Fibroblast of mammary gland (primary cell): ENCODE results near the gene ARL6IP4.

Experiments
- DNase-seq: peaks from one replicate; pipeline ENCODE4 v3.0.0-alpha.2; 2010; ENCODE audit warnings: low read depth
- H3K4me3 ChIP-seq: 2 replicates; pipeline ENCODE4 v1.5.1; 2011; ENCODE audit warnings: low read depth, mild to moderate bottlenecking, low read length, moderate library complexity; ENCODE audit not compliant: control insufficient read depth
- TF ChIP-seq, protein P1 (sequence below): conservative IDR thresholded peaks from 2 replicates; pipeline ENCODE4 v1.5.1; 2011; ENCODE audit warnings: low read depth, low read length, inconsistent platforms; ENCODE audit not compliant: control insufficient read depth, insufficient read depth

ARL6IP4 gene

DNA sequence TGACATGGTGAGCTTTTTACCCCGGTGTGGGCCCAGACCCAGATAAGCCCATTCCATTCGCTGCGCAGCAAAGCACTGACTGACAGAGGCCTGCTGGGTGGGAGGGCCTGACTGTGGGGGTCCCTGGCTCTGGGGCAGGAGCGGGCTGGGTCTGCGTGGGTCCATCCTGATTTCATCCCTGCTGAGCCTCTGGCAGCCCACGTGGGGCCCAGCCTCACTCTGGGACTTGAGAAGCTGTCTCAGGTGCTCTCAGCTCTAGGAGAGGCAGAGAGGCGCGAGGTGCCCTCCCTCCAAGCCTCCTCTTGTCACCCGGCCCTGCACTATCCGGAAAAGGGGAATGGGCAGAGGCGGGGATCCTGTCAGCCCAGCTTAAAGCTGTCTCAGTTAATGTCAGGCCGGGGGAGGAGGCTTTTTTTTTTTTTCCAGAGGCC lies 15.1 kb upstream of the ARL6IP4 start:
- TF ChIP-seq, protein P1, sequence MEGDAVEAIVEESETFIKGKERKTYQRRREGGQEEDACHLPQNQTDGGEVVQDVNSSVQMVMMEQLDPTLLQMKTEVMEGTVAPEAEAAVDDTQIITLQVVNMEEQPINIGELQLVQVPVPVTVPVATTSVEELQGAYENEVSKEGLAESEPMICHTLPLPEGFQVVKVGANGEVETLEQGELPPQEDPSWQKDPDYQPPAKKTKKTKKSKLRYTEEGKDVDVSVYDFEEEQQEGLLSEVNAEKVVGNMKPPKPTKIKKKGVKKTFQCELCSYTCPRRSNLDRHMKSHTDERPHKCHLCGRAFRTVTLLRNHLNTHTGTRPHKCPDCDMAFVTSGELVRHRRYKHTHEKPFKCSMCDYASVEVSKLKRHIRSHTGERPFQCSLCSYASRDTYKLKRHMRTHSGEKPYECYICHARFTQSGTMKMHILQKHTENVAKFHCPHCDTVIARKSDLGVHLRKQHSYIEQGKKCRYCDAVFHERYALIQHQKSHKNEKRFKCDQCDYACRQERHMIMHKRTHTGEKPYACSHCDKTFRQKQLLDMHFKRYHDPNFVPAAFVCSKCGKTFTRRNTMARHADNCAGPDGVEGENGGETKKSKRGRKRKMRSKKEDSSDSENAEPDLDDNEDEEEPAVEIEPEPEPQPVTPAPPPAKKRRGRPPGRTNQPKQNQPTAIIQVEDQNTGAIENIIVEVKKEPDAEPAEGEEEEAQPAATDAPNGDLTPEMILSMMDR = no peak
- H3K4me3 ChIP-seq = peak overlapping the region; percentile 79
- DNase-seq = no peak

DNA sequence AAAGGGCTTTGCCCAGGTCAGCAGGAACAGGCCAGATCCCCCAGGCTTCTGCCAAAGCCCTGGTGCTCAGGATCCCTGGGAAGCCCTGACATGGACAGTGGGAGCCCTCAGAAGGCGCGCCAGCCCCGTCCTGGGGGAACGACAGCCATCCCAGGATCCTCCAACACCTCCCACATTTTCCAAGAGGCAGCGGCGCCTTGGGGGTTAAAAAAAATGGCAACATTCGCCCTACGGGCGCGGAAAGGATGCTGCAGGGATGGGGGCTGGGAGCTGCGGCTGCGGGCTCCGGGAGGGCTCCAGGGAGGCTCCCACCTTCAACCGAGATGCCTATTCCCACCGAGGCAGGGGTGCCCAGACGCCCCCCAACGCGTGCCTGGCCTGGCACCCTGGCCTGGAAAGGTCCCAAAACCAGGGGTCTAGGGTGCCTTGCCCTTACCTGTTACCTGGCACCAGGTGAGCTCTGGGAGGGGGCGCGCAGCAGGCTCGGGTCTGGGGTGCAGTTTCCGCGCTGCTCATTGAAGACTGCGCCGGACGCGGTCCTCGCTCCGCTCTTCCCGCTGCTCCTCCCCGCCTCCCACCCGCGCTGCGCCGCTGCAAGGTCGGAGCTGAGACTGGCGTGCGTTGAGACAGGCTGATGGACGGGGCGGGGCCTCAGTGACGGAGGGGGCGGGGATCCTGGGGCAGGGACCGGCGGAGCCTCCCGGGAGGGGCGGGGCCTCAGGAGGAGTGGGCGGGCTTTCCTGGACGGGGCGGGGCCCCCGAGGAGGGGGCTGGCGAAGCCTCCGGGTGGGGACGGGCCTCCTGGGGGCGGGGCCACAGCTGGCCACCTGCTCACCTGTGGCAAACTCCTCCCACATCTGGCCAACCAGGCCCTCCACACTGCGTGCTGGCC lies 14.4 kb upstream of the ARL6IP4 start, which contains the start of gene ABCB9:
Gene ABCB9, minus strand, starts transcription at position 613 of the 892 bp plus-strand sequence. CDS start 6,228 bp downstream, outside the sequence.
- peak; percentile 84 for DNase-seq
- TF ChIP-seq, protein P1 = no peak
- peak within 1 kb of the TSS; percentile 79 for H3K4me3 ChIP-seq

DNA sequence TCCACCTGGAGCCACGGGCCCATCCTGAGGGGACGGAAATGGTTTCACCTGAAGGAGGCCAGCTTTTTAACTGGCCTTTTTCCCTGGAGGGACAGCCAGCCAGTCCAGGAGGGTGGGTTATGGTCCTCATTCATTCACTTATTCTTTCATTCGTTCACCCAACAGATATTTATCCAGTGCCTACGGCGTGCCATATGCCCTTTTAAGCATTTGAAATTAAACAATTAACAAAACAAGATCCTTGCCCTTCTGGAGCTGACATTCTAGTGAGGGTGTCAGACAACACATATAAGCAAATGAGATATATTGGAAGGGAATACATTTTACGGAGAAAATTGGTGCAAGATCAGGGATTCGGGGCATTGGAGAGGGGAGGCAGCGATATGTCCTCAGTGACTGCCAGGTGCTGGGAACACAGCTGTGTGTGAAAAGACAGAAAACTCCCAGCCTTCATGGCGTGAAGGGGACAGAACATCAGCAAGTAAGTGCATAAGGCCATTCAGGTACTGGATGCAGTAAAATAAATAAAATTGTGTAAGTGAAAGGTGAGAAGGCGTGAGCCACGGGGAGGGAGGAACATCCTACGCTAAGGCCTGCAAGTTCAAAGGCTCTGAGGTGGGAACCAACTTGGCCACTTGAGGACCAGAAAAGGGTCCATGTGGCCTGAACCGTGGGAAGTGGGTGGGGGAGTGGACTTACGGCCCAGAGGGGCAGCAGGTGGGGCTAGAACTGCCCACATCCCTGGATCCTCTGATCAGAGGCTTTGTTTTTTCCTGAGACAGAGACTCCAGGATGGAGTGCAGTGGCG lies 13.5 kb upstream of the ARL6IP4 start:
- no peak for DNase-seq
- H3K4me3 ChIP-seq = no peak overlapping the region
- TF ChIP-seq, protein P1 = no peak

DNA sequence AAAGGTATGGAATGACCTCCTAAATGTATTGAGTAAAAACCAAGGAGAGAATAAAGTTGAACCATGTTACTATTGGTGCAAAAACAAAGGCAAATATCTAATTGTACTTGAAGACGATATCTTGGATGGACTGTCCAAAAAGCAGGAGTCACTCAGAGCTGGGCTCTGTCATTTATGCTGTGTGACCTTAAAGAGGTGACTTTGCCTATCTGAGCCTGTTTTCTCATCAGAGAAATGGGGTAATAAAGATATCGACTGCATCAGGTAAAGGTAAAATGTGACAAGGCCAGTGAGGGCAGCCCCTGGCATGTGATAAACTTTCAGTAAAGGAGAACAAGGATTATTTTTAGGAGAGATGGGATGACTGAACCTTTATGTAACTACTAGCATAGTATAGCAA lies 12.4 kb upstream of the ARL6IP4 start:
- TF ChIP-seq, protein P1 = no peak
- H3K4me3 ChIP-seq = no peak overlapping the region
- DNase-seq = no peak

DNA sequence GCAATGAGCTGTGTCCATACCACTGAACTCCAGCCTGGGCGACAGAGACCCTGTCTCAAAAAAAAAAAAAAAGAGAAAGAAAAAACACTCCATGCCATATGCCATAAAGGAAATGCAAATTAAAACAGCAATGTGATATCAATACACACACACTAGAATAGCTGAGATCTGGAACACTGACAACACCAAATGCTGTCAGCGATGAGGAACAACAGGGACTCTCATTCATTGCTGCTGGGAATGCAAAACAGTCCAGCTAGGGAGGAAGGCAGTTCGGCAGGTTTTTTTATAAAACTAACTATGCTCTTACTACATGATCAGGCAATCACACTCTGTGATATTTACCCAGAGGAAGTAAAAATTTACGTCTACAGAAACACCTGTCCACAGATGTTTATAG lies 10.8 kb upstream of the ARL6IP4 start:
- no peak for DNase-seq
- TF ChIP-seq, protein P1 = no peak
- H3K4me3 ChIP-seq = no peak overlapping the region

DNA sequence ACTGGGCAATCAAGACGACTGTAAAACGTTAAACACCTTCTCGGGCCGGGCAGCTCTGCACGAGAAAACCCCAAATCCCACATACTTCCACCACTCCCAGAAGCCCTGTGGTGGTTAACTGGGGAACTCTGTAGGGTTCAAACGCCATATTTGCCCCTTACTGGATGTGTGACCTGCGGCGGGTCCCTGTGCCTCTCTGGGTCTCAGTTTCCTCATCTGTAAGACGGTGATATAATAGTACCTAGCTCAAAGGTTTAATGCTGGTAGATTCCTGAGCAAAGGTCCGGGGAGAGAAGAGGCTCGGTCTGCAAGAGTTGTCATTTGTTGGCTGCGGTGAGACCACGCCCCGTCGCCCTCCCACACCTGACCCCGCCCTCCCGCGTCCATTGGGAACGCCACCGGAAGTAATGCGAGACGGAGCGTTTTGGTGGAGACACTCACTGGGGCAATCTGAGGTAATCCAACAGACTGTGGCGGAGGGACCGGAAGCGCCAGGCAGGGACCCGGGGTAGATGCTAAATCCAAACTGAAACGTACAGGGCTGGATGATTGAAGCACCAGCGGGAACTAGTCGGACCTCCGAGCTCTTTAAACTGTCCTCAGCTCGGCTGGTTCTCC lies 6.1 kb upstream of the ARL6IP4 start:
- H3K4me3 ChIP-seq = peak overlapping the region; percentile 96
- DNase-seq = peak; percentile 98
- TF ChIP-seq, protein P1 = no peak
